HEK293 (cell line): ENCODE results near the gene BIN1.

Experiments
- CTCF ChIA-PET: fragments of 350-600 bp; formaldehyde crosslinking; extraction: SDS; loops from one replicate; lab custom pipeline; 2021; ENCODE audit warnings: antibody characterized with exemption; lab: Yijun Ruan, JAX
- POLR2A ChIA-PET: fragments of 300-600 bp; formaldehyde crosslinking; extraction: SDS; loops from one replicate; lab custom pipeline; 2020; ENCODE audit warnings: antibody characterized with exemption, inconsistent platforms; lab: Yijun Ruan, JAX
- H3K27ac ChIP-seq: fragments of 200-500 bp; sonication (Bioruptor generic); 2 replicates; pipeline ENCODE4 v1.5.1; 2014; ENCODE audit warnings: low read depth, low read length, control low read depth, inconsistent platforms; ENCODE audit errors: extremely low read depth
- H3K36me3 ChIP-seq, 2 experiments: fragments of 200-500 bp in 1 of 2; sonication (Bioruptor generic) in 1 of 2; 1 replicate in 1 of 2; 2 replicates in 1 of 2; pipeline ENCODE4 v1.5.1; 2014 to 2017; ENCODE audit warnings: inconsistent platforms in 2 of 2, low read length in 2 of 2; ENCODE audit not compliant: control insufficient read depth in 2 of 2, insufficient read depth in 1 of 2
- H3K4me1 ChIP-seq: fragments of 200-500 bp; sonication (Bioruptor generic); 2 replicates; pipeline ENCODE4 v1.5.1; 2014; ENCODE audit warnings: mild to moderate bottlenecking, low read length, inconsistent platforms; ENCODE audit not compliant: control insufficient read depth, insufficient read depth
- H3K4me3 ChIP-seq: 2 replicates; pipeline ENCODE4 v1.5.1; 2011; ENCODE audit warnings: low read depth, mild to moderate bottlenecking, control low read depth, low read length, moderate library complexity
- H3K9me3 ChIP-seq: fragments of 200-500 bp; sonication (Bioruptor generic); 2 replicates; pipeline ENCODE4 v1.5.1; 2014; ENCODE audit warnings: low read depth, low read length, inconsistent platforms; ENCODE audit not compliant: control insufficient read depth, insufficient read depth
- GLIS2 ChIP-seq: fragments of 450-650 bp; formaldehyde crosslinking; IDR thresholded peaks from 2 replicates; pipeline ENCODE4 v1.5.1; 2016; ENCODE audit warnings: missing biosample characterization, missing genetic modification characterization
- OSR2 ChIP-seq: fragments of 450-650 bp; formaldehyde crosslinking; IDR thresholded peaks from 2 replicates; pipeline ENCODE4 v1.5.1; 2016; ENCODE audit warnings: missing biosample characterization, missing genetic modification characterization
- PRDM1 ChIP-seq: fragments of 450-650 bp; formaldehyde crosslinking; IDR thresholded peaks from 2 replicates; pipeline ENCODE4; 2016; ENCODE audit warnings: missing biosample characterization, missing genetic modification characterization
- TRIM28 ChIP-seq: IDR thresholded peaks from 2 replicates; pipeline ENCODE4 v1.6.1; 2011; ENCODE audit warnings: low read length, control low read depth, borderline replicate concordance
- ZNF274 ChIP-seq, 2 experiments: fragments of 200-500 bp in 1 of 2; fragments of 450-650 bp in 1 of 2; sonication (Bioruptor generic) in 1 of 2; formaldehyde crosslinking in 1 of 2; IDR thresholded peaks; 2 replicates each; pipeline versions ENCODE4 v1.5.1 to v1.6.1; 2014 to 2016; ENCODE audit warnings: borderline replicate concordance in 1 of 2, inconsistent platforms in 1 of 2, low read length in 1 of 2, missing biosample characterization in 1 of 2, missing genetic modification characterization in 1 of 2
- ZNF510 ChIP-seq: fragments of 450-650 bp; formaldehyde crosslinking; IDR thresholded peaks from 2 replicates; pipeline ENCODE4 v1.5.1; 2018; ENCODE audit warnings: mild to moderate bottlenecking, missing genetic modification characterization, missing biosample characterization; ENCODE audit not compliant: insufficient replicate concordance
- ZNF626 ChIP-seq: fragments of 450-650 bp; sonication (Bioruptor Pico); formaldehyde crosslinking; IDR thresholded peaks from 2 replicates; pipeline ENCODE4 v1.5.1; 2018; ENCODE audit warnings: missing biosample characterization, missing genetic modification characterization, inconsistent platforms
- ZNF670 ChIP-seq: fragments of 450-650 bp; formaldehyde crosslinking; IDR thresholded peaks from 2 replicates; pipeline ENCODE4 v1.5.1; 2016; ENCODE audit warnings: missing biosample characterization, missing genetic modification characterization, low read depth
- ZNF747 ChIP-seq: fragments of 450-650 bp; formaldehyde crosslinking; IDR thresholded peaks from 2 replicates; pipeline ENCODE4 v1.5.1; 2016; ENCODE audit warnings: missing biosample characterization, missing genetic modification characterization
- ZNF830 ChIP-seq: fragments of 450-650 bp; IDR thresholded peaks from 2 replicates; pipeline ENCODE4 v1.5.0; 2018; ENCODE audit warnings: missing biosample characterization, missing genetic modification characterization, low read depth, mild to moderate bottlenecking, moderate library complexity
- TF ChIP-seq, protein P1 (sequence below): fragments of 450-650 bp; formaldehyde crosslinking; IDR thresholded peaks from 2 replicates; pipeline ENCODE4 v1.5.1; 2017; ENCODE audit warnings: missing biosample characterization, missing genetic modification characterization
- TF ChIP-seq, protein P2 (sequence below): fragments of 450-650 bp; formaldehyde crosslinking; IDR thresholded peaks from 2 replicates; pipeline ENCODE4 v1.5.1; 2016; ENCODE audit warnings: missing biosample characterization, missing genetic modification characterization
- TF ChIP-seq, protein P3 (sequence below): fragments of 450-650 bp; formaldehyde crosslinking; IDR thresholded peaks from 2 replicates; pipeline ENCODE4 v1.5.1; 2016; ENCODE audit warnings: missing biosample characterization, missing genetic modification characterization
- TF ChIP-seq, protein P4 (sequence below): fragments of 450-650 bp; formaldehyde crosslinking; IDR thresholded peaks from 2 replicates; pipeline ENCODE4 v1.5.1; 2016; ENCODE audit warnings: missing biosample characterization, missing genetic modification characterization, low read depth

Gene BIN1

DNA sequence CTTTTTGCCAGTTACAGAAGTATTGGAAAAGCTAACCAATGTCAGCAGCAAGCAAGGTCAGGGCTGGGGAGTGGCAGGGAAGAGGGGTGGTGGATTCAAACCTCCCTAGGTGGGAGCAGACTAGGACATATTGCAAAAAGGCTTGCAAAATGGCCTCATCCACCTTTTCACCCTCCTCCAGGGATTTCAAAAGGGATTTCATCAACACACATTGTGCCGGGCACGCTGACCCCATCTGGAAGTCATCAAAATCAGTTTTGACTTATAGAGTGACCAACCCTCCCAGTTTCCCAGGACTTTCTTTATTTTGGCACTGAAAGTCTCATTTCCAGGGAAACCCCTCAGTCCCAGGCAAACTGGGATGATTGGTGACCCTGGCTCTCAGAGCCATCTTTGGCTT is 94.7 kb downstream of the BIN1 start (continued):
- TF ChIP-seq, protein P1, sequence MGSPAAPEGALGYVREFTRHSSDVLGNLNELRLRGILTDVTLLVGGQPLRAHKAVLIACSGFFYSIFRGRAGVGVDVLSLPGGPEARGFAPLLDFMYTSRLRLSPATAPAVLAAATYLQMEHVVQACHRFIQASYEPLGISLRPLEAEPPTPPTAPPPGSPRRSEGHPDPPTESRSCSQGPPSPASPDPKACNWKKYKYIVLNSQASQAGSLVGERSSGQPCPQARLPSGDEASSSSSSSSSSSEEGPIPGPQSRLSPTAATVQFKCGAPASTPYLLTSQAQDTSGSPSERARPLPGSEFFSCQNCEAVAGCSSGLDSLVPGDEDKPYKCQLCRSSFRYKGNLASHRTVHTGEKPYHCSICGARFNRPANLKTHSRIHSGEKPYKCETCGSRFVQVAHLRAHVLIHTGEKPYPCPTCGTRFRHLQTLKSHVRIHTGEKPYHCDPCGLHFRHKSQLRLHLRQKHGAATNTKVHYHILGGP (tag by site-specific recombination): no peak
- TF ChIP-seq, protein P2, sequence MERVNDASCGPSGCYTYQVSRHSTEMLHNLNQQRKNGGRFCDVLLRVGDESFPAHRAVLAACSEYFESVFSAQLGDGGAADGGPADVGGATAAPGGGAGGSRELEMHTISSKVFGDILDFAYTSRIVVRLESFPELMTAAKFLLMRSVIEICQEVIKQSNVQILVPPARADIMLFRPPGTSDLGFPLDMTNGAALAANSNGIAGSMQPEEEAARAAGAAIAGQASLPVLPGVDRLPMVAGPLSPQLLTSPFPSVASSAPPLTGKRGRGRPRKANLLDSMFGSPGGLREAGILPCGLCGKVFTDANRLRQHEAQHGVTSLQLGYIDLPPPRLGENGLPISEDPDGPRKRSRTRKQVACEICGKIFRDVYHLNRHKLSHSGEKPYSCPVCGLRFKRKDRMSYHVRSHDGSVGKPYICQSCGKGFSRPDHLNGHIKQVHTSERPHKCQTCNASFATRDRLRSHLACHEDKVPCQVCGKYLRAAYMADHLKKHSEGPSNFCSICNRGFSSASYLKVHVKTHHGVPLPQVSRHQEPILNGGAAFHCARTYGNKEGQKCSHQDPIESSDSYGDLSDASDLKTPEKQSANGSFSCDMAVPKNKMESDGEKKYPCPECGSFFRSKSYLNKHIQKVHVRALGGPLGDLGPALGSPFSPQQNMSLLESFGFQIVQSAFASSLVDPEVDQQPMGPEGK (tag by site-specific recombination): no peak
- no peak for TF ChIP-seq ZNF626 (tag by site-specific recombination)

DNA sequence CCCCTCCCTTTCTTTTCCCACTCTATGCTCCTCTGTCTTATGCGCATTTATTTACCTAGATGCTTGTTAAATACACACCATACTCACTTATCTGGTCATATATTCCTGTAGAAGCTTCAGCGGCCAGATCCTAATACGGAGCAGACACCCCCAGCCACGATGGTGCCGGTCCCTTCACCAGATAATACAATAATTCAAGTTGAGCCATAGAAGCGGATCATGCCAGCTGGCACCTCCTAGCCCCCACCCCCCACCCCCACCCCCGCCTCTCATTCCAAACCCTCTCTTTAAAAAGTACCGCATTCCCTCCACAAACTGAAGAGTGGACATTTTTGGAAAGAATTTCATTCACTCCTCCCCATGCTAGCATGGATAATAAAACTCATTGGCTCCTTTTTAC is 95.2 kb downstream of the BIN1 start:
- ChIA-PET POLR2A (no interaction called here), CTCF (interaction anchor here (0.6 to 1.2 kb wide), 2 partner anchors 8 to 163 kb away, joined by 4 to 5 read pairs; no protein-coding TSS in a partner anchor)
- Histone ChIP-seq H3K9me3 (no peaks in the 10 kb centered on the region), H3K27ac (no peak overlapping the region), H3K4me3 (no peak overlapping the region), H3K4me1 (no peaks in the 10 kb centered on the region), H3K36me3 (no peaks in the 10 kb centered on the region)
- no peak for TF ChIP-seq ZNF747 (tag by site-specific recombination)
- no peak for TF ChIP-seq ZNF670 (tag by site-specific recombination)
- TF ChIP-seq PRDM1 (tag by site-specific recombination): no peak
- TF ChIP-seq ZNF510 (tag by site-specific recombination): no peak
- TF ChIP-seq GLIS2: no peak
- TF ChIP-seq, protein P3, sequence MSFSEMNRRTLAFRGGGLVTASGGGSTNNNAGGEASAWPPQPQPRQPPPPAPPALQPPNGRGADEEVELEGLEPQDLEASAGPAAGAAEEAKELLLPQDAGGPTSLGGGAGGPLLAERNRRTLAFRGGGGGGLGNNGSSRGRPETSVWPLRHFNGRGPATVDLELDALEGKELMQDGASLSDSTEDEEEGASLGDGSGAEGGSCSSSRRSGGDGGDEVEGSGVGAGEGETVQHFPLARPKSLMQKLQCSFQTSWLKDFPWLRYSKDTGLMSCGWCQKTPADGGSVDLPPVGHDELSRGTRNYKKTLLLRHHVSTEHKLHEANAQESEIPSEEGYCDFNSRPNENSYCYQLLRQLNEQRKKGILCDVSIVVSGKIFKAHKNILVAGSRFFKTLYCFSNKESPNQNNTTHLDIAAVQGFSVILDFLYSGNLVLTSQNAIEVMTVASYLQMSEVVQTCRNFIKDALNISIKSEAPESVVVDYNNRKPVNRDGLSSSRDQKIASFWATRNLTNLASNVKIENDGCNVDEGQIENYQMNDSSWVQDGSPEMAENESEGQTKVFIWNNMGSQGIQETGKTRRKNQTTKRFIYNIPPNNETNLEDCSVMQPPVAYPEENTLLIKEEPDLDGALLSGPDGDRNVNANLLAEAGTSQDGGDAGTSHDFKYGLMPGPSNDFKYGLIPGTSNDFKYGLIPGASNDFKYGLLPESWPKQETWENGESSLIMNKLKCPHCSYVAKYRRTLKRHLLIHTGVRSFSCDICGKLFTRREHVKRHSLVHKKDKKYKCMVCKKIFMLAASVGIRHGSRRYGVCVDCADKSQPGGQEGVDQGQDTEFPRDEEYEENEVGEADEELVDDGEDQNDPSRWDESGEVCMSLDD (tag by site-specific recombination): no peak
- TF ChIP-seq, protein P4, sequence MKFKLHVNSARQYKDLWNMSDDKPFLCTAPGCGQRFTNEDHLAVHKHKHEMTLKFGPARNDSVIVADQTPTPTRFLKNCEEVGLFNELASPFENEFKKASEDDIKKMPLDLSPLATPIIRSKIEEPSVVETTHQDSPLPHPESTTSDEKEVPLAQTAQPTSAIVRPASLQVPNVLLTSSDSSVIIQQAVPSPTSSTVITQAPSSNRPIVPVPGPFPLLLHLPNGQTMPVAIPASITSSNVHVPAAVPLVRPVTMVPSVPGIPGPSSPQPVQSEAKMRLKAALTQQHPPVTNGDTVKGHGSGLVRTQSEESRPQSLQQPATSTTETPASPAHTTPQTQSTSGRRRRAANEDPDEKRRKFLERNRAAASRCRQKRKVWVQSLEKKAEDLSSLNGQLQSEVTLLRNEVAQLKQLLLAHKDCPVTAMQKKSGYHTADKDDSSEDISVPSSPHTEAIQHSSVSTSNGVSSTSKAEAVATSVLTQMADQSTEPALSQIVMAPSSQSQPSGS (tag by site-specific recombination): no peak
- TF ChIP-seq OSR2 (tag by site-specific recombination): no peak

DNA sequence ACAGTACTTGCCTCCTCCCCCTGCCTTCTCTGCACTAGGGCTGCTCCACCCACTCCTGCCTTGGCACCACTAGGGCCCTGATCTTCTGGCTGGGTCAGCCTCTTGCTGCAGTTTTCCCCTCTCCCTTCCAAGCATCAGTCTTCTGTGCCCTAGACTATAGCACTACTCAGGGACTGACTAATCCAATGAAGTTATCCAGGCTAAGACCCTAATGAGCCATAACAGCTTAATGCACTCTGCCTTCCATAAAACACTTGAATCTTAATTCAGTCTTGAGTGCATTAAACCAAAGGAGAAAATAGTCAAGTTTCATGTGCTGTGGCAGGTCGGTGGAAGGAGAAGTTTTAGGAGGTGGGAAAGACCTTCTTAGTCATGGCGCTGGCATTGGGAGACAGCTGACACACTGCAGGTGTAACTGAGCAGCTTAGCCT is 95.7 kb downstream of the BIN1 start:
- no peaks in the 10 kb centered on the region for H3K9me3 ChIP-seq
- H3K27ac ChIP-seq: no peak overlapping the region
- no peak overlapping the region for H3K4me3 ChIP-seq
- POLR2A ChIA-PET: no interaction called here
- H3K36me3 ChIP-seq: no peaks in the 10 kb centered on the region
- H3K4me1 ChIP-seq: no peaks in the 10 kb centered on the region
- CTCF ChIA-PET: interaction anchor here (1.2 kb wide), 1 partner anchor 163 kb away, joined by 5 read pairs; no protein-coding TSS in a partner anchor
- TF ChIP-seq ZNF830 (tag by site-specific recombination) (no peak), ZNF274 (IDR thresholded peaks at IDR 0.05; ENCODE audit: low read length) (no peak), ZNF274 (tag by site-specific recombination; IDR thresholded peaks at IDR 0.05; ENCODE audit: borderline replicate concordance) (no peak), TRIM28 (peak; percentile 66; the same call in 1 of the 2 replicates)
